Erythroblast (primary cell): ENCODE measurements around the gene NFKBIE.

Source experiments
- GATA1 ChIP-seq: IDR thresholded peaks from 2 replicates; pipeline ENCODE4 v1.6.1; 2011; ENCODE audit warnings: low read depth, mild to moderate bottlenecking, control low read depth, low read length, moderate library complexity
- POLR2A ChIP-seq: IDR thresholded peaks from 2 replicates; pipeline ENCODE4 v1.6.1; 2011; ENCODE audit warnings: mild to moderate bottlenecking, low read length

DNA sequence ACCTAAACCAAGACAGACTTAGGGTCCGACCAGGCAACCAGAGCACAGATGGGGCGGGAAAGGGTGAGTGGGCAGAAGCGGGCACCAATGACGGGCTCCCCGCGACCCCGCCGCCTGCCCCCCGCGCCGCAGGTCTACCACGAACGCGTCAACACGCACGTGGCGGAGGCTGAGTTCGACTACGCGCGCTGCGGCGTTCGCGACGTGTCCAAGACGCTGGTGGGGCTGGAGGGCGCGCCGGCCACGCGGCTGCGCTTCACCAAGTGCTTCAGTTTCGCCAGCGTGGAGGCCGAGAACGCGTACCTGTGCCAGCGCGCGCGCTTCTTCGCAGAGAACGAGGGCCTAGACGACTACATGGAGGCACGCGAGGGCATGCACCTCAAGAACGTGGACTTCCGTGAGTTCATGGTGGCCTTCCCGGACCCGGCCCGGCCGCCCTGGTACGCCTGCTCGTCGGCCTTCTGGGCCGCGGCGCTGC is 10.0 kb upstream of the NFKBIE start:
- no peak for TF ChIP-seq POLR2A
- TF ChIP-seq GATA1: no peak
